Erythroblast (primary cell): Measurements from ENCODE around the gene OLFML2B.

ENCODE experiments used
- DNase-seq, 2 experiments: peaks; one replicate each; lab custom pipeline; 2025; lab: John Stamatoyannopoulos, UW
- GATA1 ChIP-seq: IDR thresholded peaks from 2 replicates; pipeline ENCODE4 v1.6.1; 2011; ENCODE audit warnings: low read depth, mild to moderate bottlenecking, control low read depth, low read length, moderate library complexity
- POLR2A ChIP-seq: IDR thresholded peaks from 2 replicates; pipeline ENCODE4 v1.6.1; 2011; ENCODE audit warnings: mild to moderate bottlenecking, low read length

OLFML2B gene

DNA sequence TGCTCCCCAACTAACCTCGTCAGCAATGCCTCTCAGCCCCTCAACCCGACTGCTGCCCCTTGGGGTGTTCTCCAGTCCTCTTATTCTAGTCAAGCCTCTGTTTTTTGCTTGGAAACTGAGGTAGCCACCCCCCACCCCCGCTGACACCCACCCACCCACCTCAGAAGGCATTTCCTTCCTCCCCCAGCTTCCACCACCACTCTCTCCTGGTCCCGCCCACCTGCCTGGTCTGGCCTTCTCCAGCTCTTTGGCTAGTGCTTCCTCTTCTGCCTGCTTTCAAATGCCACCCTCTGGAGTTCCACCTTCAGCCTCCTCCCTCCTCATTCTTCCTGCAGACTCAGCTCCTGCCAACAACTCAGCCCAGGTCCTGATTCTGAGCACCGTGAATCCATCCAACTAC is 35.3 kb downstream of the OLFML2B start:
- DNase-seq, result no peak
- TF ChIP-seq POLR2A (no peak), GATA1 (no peak)

DNA sequence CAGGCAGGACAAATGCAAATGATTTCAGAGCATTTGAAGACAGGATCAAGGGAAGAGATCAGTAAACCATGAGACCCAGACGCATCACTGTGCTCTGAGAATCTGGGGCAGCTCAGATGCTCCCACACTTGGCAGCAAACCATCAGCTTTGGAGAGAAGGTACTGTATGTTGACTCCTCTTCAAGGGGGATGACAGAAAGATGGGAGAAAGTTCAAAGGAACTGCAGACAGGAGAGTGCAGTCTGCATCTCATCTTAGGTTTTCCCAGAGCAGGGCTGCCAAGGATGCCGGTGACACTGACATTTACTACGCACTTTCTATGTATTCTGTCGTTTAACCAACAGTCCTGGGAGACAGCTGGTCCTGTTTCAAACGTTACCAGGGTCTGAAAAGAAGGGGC is 35.8 kb downstream of the OLFML2B start:
- DNase-seq, result no peak
- TF ChIP-seq GATA1 (no peak), POLR2A (no peak)

GRCh38 chr1:161987303-161987702 is 36.4 kb downstream of the OLFML2B start:
- no peak for DNase-seq
- TF ChIP-seq GATA1 (no peak), POLR2A (no peak)

- no peak for DNase-seq
- TF ChIP-seq POLR2A (no peak), GATA1 (no peak)
Measured at GRCh38 chr1:161986328-161986727, 37.3 kb downstream of the OLFML2B start.

GRCh38 chr1:161985301-161985822 is 38.3 kb downstream of the OLFML2B start:
- DNase-seq, result no peak
- TF ChIP-seq GATA1 (no peak), POLR2A (no peak)

DNA sequence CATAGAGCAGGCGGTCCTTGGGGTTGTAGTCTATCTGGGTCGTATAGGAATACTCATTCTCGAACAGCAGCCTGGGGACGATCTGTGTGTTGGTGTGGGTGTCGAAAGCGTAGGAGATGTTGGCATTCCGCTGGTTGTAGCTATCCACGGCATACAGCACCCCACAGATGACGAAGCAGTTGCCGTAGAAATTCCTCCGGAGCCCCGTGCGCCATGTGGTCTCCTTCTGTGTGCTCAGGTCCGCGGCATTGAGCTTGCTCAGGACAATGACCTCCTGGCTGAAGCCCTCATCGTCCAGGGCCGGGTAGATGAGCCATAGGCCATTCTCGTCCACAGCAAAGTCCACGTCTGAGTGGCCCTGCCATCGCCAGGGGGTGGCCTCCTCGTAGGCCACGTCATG is 39.9 kb downstream of the OLFML2B start:
- TF ChIP-seq GATA1, result no peak
- TF ChIP-seq POLR2A, result no peak
- no peak for DNase-seq

GRCh38 chr1:161982917-161983316 is 40.8 kb downstream of the OLFML2B start:
- TF ChIP-seq GATA1 (no peak), POLR2A (no peak)
- no peak for DNase-seq

GRCh38 chr1:161982507-161982895 is 41.2 kb downstream of the OLFML2B start:
- DNase-seq, result no peak
- TF ChIP-seq GATA1 (no peak), POLR2A (no peak)

- TF ChIP-seq POLR2A (no peak), GATA1 (no peak)
Measured at GRCh38 chr1:161981735-161982506, 41.7 kb downstream of the OLFML2B start.

GRCh38 chr1:161981126-161981525 is 42.5 kb downstream of the OLFML2B start:
- no peak for DNase-seq
- TF ChIP-seq POLR2A (no peak), GATA1 (no peak)

More at GRCh38 chr1:161981735-161982506, 41.7 kb downstream of the OLFML2B start:
- no peak for DNase-seq

GRCh38 chr1:161978011-161978790 is 45.5 kb downstream of the OLFML2B start:
- TF ChIP-seq GATA1, result no peak
- no peak for TF ChIP-seq POLR2A
- no peak for DNase-seq

DNA sequence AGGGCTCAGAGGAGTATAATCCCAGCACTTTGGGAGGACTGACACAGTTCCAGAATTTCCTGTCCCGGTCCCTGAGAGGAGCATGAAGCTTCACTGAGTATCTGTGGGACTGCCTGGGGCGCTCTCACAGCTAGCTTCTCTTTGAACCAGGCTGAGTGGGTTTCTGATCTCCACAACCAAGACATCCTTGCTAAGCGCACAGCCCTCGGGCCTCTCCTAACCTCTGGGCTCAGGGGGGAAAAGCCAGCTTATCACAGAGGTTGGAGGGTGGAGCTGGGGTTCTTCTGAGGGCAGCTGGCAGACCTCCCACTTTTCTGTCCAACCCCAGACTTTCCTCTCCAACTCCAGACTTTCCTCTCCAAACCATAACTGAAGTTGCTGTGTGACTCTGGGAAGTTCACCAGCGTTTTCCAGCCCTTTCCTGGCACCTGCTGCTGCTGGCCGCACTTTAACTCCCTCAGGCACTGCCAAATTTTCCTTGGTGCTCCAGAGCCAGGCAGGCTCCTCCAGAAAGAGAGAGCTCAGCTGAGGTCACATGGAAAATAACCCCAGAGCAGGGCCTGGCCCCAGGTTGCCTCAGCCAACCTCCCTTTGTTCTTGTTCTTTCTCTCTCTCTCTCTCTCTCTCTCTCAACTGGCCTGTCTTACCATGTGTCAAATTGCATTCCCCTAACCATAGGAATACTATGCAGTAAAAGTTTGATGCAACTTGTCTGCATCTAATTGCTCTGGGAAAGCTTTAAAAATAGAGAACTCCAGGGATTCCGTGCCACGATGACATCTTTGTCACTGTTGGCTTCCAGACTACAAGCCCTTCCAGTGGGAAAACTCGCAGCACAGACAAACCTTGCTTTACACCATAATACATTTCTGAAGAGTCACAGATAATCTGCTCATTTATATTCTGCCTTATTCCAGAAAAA is 49.5 kb downstream of the OLFML2B start:
- DNase-seq, result peak; percentile 81 to 84
- no peak for TF ChIP-seq POLR2A
- no peak for TF ChIP-seq GATA1

DNA sequence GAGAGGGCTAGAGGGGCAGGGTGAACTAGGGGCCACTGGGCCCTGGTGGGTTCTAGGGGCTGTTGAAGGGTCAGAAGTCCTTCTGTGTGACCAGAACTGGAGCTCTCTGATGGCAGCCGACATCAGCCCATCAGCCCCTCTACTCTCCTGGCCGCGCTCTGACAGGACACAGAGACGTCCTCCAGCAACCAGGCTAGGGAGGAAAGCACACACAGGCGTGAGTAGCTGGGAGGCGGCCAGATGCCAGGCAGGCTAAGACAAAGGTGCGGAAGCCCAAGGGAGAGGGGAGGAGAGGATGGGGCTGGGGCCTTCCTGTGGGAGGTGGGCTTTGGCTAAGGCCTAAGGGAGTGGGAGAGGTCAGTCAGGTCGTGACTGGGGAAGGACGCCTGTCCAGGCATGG is 50.8 kb downstream of the OLFML2B start:
- TF ChIP-seq GATA1, result no peak
- no peak for TF ChIP-seq POLR2A
- no peak for DNase-seq
